ENCODE data around the gene SPATS1.

SPATS1 gene

DNA sequence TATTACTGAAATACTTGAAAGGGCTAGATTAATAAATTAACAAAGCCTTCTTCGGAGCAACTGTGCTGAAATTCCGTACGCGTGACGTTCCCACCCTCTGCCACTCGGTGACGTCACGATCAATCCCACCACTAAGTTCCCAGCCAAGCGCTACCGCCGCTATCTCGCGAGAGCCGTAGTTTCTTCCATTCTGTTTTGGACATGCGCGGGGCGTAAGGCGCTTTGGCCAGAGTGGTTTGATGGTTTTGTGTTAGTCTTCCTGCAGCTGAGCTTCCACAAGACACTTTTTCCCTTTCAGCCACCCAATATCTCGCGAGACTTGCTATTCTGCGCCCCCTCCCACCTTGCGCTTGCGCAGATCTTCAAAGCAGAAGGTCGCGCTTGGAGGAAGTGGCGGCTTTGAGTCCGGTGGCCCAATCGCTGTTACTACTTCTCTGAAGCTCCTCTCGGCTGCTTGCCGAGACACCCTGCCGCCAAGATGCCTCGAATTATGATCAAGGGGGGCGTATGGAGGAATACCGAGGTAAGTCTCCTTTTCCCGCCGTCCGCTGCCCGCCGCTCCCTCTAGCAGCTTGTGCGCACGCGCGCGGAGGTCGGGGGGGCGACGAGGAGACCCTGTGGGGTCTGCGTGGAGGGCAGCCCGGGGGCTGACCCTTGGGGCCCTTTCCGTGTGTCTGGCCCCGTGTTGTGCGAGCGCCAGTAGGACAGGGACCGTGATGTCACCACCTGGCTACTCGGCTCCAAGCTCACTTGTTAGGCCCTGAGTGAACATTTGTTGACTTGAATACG lies 45.1 kb downstream of the SPATS1 start, which contains the start of gene CDC5L:
Gene CDC5L, plus strand, starts transcription at position 361 of the 789 bp plus-strand sequence. Its CDS starts 118 bp downstream, at position 479.
- peaks cover 35% of the 10 kb centered on the region for H3K79me2 ChIP-seq (ENCODE audit: insufficient read depth, low read depth)
- peak within 1 kb of the TSS; percentile 94 for H2AFZ ChIP-seq (ENCODE audit: low read depth)
- H3K27me3 ChIP-seq (ENCODE audit: insufficient read depth, low read depth): no peaks in the 10 kb centered on the region
- peaks cover 33% of the 10 kb centered on the region for H3K4me1 ChIP-seq (ENCODE audit: low read depth, poor library complexity, severe bottlenecking)
- H3K9ac ChIP-seq: peak within 1 kb of the TSS; percentile 92
- no peaks in the 10 kb centered on the region for H4K20me1 ChIP-seq (ENCODE audit: insufficient read depth)
- 0 out of 2 replicates have a peak, but pooled peaks cover 5% of the 10 kb centered on the region for H3K36me3 ChIP-seq (ENCODE audit: insufficient read depth)
- peak within 1 kb of the TSS; percentile 99 for H3K4me2 ChIP-seq
- peak within 1 kb of the TSS; percentile 77 for H3K27ac ChIP-seq
- no peak for TF ChIP-seq CTCF (conservative IDR thresholded peaks at IDR 0.05; ENCODE audit: low read depth, low read length)
- no peak within 1 kb of the TSS for H3K4me3 ChIP-seq (IDR thresholded peaks at IDR 0.05; ENCODE audit: insufficient read depth, low read depth, low read length)

- Histone ChIP-seq H3K79me2 (ENCODE audit: insufficient read depth, low read depth) (peaks cover 35% of the 10 kb centered on the region), H3K4me3 (IDR thresholded peaks at IDR 0.05; ENCODE audit: insufficient read depth, low read depth, low read length) (no peak overlapping the region), H3K4me1 (ENCODE audit: low read depth, poor library complexity, severe bottlenecking) (peaks cover 33% of the 10 kb centered on the region), H3K27me3 (ENCODE audit: insufficient read depth, low read depth) (no peaks in the 10 kb centered on the region), H3K36me3 (ENCODE audit: insufficient read depth) (0 out of 2 replicates have a peak, but pooled peaks cover 5% of the 10 kb centered on the region), H2AFZ (ENCODE audit: low read depth) (no peak overlapping the region; the same call in 1 of the 2 replicates), H3K4me2 (peak overlapping the region; percentile 99), H3K9ac (peak overlapping the region; percentile 39; the same call in 1 of the 2 replicates), H4K20me1 (ENCODE audit: insufficient read depth) (no peaks in the 10 kb centered on the region), H3K27ac (no peak overlapping the region)
- no peak for TF ChIP-seq CTCF (conservative IDR thresholded peaks at IDR 0.05; ENCODE audit: low read depth, low read length)
Measured at GRCh38 chr6:44388135-44388487, 45.7 kb downstream of the SPATS1 start.

GRCh38 chr6:44388887-44389286 lies 46.4 kb downstream of the SPATS1 start:
- Histone ChIP-seq H2AFZ (ENCODE audit: low read depth) (no peak overlapping the region), H3K27me3 (ENCODE audit: insufficient read depth, low read depth) (no peaks in the 10 kb centered on the region), H3K4me1 (ENCODE audit: low read depth, poor library complexity, severe bottlenecking) (peaks cover 33% of the 10 kb centered on the region), H3K36me3 (ENCODE audit: insufficient read depth) (peaks cover 8% of the 10 kb centered on the region; the same call in 1 of the 2 replicates), H3K79me2 (ENCODE audit: insufficient read depth, low read depth) (peaks cover 35% of the 10 kb centered on the region), H3K4me2 (peak overlapping the region; percentile 99), H3K9ac (no peak overlapping the region; the same call in 1 of the 2 replicates), H3K4me3 (IDR thresholded peaks at IDR 0.05; ENCODE audit: insufficient read depth, low read depth, low read length) (no peak overlapping the region), H3K27ac (no peak overlapping the region), H4K20me1 (ENCODE audit: insufficient read depth) (no peaks in the 10 kb centered on the region)
- no peak for TF ChIP-seq CTCF (conservative IDR thresholded peaks at IDR 0.05; ENCODE audit: low read depth, low read length)

GRCh38 chr6:44390158-44390683 lies 47.8 kb downstream of the SPATS1 start:
- H3K4me1 ChIP-seq (ENCODE audit: low read depth, poor library complexity, severe bottlenecking): peaks cover 33% of the 10 kb centered on the region
- peaks cover 35% of the 10 kb centered on the region for H3K79me2 ChIP-seq (ENCODE audit: insufficient read depth, low read depth)
- H3K4me3 ChIP-seq (IDR thresholded peaks at IDR 0.05; ENCODE audit: insufficient read depth, low read depth, low read length): no peak overlapping the region
- no peak overlapping the region for H3K4me2 ChIP-seq
- H3K36me3 ChIP-seq (ENCODE audit: insufficient read depth): peaks cover 13% of the 10 kb centered on the region; the same call in 1 of the 2 replicates
- no peak overlapping the region for H2AFZ ChIP-seq (ENCODE audit: low read depth)
- no peaks in the 10 kb centered on the region for H4K20me1 ChIP-seq (ENCODE audit: insufficient read depth)
- no peak overlapping the region for H3K9ac ChIP-seq
- H3K27ac ChIP-seq: no peak overlapping the region
- TF ChIP-seq CTCF (conservative IDR thresholded peaks at IDR 0.05; ENCODE audit: low read depth, low read length): no peak
- no peaks in the 10 kb centered on the region for H3K27me3 ChIP-seq (ENCODE audit: insufficient read depth, low read depth)

Data from KMS-11 (cell line).